H1 (cell line): Measurements from ENCODE around the gene VWA1. TPM values are rescaled to one million over a fixed set of nuclear protein-coding genes. Genes with fewer than 3 reads are reported as not detected.

Source experiments
- CTCF ChIA-PET: fragments of 300-600 bp; sonication (Branson Sonifier 250); formaldehyde crosslinking; loops from one replicate; lab custom pipeline; 2021; ENCODE audit not compliant: partially characterized antibody; lab: Charles Lee
- POLR2A ChIA-PET: fragments of 300-600 bp; sonication (Branson Sonifier 250); formaldehyde crosslinking; loops from one replicate; lab custom pipeline; 2021; ENCODE audit warnings: inconsistent platforms; ENCODE audit not compliant: partially characterized antibody; lab: Charles Lee
- DNase-seq, 2 experiments: peaks; one replicate each; pipeline versions ENCODE4 v3.0.0 to v3.0.0-alpha.2; 2010 to 2022; ENCODE audit warnings: low spot score in 2 of 2, low read depth in 1 of 2, mixed read lengths in 1 of 2
- FAIRE-seq: peaks from 2 replicates; lab custom pipeline; 2011; peaks lifted over from hg19 to GRCh38; lab: Jason Lieb, UNC
- H2AFZ ChIP-seq: 2 replicates; pipeline ENCODE4 v1.8.1; 2012; ENCODE audit warnings: low read length, inconsistent platforms
- H2AK5ac ChIP-seq: 2 replicates; pipeline ENCODE4 v1.6.1; 2013; ENCODE audit warnings: low read depth, low read length
- H2BK120ac ChIP-seq: replicated peaks from 2 replicates; pipeline ENCODE3; 2013; ENCODE audit warnings: low read depth, low read length, inconsistent platforms
- H2BK12ac ChIP-seq: 2 replicates; pipeline ENCODE4 v1.6.1; 2013; ENCODE audit warnings: low read depth, low read length
- H2BK15ac ChIP-seq: 2 replicates; pipeline ENCODE4 v1.6.1; 2013; ENCODE audit warnings: low read length
- H2BK20ac ChIP-seq: 2 replicates; pipeline ENCODE4 v1.6.1; 2013; ENCODE audit warnings: low read length
- H2BK5ac ChIP-seq: 2 replicates; pipeline ENCODE4 v1.6.1; 2013; ENCODE audit warnings: low read depth, low read length
- H3K14ac ChIP-seq: 2 replicates; pipeline ENCODE4 v1.6.1; 2013; ENCODE audit warnings: inconsistent platforms; ENCODE audit not compliant: insufficient read length
- H3K18ac ChIP-seq: 2 replicates; pipeline ENCODE4 v1.6.1; 2013; ENCODE audit warnings: low read length; ENCODE audit errors: extremely low read depth
- H3K23ac ChIP-seq: 2 replicates; pipeline ENCODE4 v1.6.1; 2013; ENCODE audit warnings: inconsistent platforms; ENCODE audit not compliant: insufficient read length
- H3K23me2 ChIP-seq: 2 replicates; pipeline ENCODE4 v1.6.1; 2013; ENCODE audit warnings: low read depth, low read length
- H3K27ac ChIP-seq: 2 replicates; pipeline ENCODE4 v1.6.1; 2011; ENCODE audit warnings: low read depth, low read length, inconsistent platforms
- H3K27me3 ChIP-seq, 4 experiments: replicated peaks in 1 of 4; 1 replicate in 1 of 4; 2 replicates in 3 of 4; pipeline versions ENCODE4 v1.6.1 to v1.8.1; 2011 to 2013; ENCODE audit warnings: low read length in 3 of 4, mild to moderate bottlenecking in 3 of 4, inconsistent platforms in 2 of 4, mixed read lengths in 2 of 4, moderate library complexity in 1 of 4; ENCODE audit not compliant: control insufficient read depth in 3 of 4, insufficient read depth in 3 of 4; ENCODE audit errors: extremely low read depth in 1 of 4
- H3K36me3 ChIP-seq, 4 experiments: 2 replicates each; pipeline versions ENCODE4 v1.6.1 to v1.8.1; 2011 to 2013; ENCODE audit warnings: mild to moderate bottlenecking in 4 of 4, low read length in 3 of 4, moderate library complexity in 2 of 4, control low read depth in 1 of 4, inconsistent platforms in 1 of 4; ENCODE audit not compliant: insufficient read depth in 4 of 4, control insufficient read depth in 2 of 4
- H3K4ac ChIP-seq: replicated peaks from 2 replicates; pipeline ENCODE3; 2013; ENCODE audit warnings: low read length, low read depth, mixed read lengths, inconsistent platforms; ENCODE audit not compliant: insufficient read length
- H3K4me1 ChIP-seq, 4 experiments: replicated peaks in 1 of 4; 1 replicate in 1 of 4; 2 replicates in 3 of 4; pipeline versions ENCODE4 v1.6.1 to v1.8.1; 2011 to 2013; ENCODE audit warnings: low read length in 3 of 4, inconsistent platforms in 2 of 4, mixed read lengths in 1 of 4; ENCODE audit not compliant: insufficient read depth in 4 of 4, control insufficient read depth in 3 of 4
- H3K4me2 ChIP-seq, 2 experiments: 2 replicates each; pipeline versions ENCODE4 v1.6.1 to v1.8.1; 2011 to 2013; ENCODE audit warnings: low read depth in 2 of 2, low read length in 2 of 2, control low read depth in 1 of 2, inconsistent platforms in 1 of 2, mild to moderate bottlenecking in 1 of 2; ENCODE audit not compliant: insufficient read depth in 1 of 2
- H3K4me3 ChIP-seq, 4 experiments: fragments of 200-600, 300-600 bp in 1 of 4; sonication (generic), shearing (Covaris generic), sonication (Bioruptor Twin) in 1 of 4; 2 replicates each; pipeline versions ENCODE4 v1.5.1 to v1.8.1; 2011 to 2016; ENCODE audit warnings: low read length in 4 of 4, low read depth in 3 of 4, control low read depth in 2 of 4, inconsistent platforms in 2 of 4, mild to moderate bottlenecking in 2 of 4, mixed read lengths in 1 of 4, moderate library complexity in 1 of 4; ENCODE audit not compliant: insufficient read depth in 2 of 4; ENCODE audit errors: extremely low read depth in 1 of 4
- H3K56ac ChIP-seq: replicated peaks from 2 replicates; pipeline ENCODE3; 2013; ENCODE audit warnings: low read depth, mild to moderate bottlenecking, mixed read lengths, low read length, inconsistent platforms; ENCODE audit not compliant: insufficient read length
- H3K79me1 ChIP-seq: 2 replicates; pipeline ENCODE4 v1.6.1; 2013; ENCODE audit warnings: low read depth, low read length, control low read depth
- H3K79me2 ChIP-seq, 2 experiments: 2 replicates each; pipeline versions ENCODE4 v1.6.1 to v1.8.1; 2012 to 2013; ENCODE audit warnings: low read length in 2 of 2, mild to moderate bottlenecking in 2 of 2, inconsistent platforms in 1 of 2; ENCODE audit not compliant: insufficient read depth in 2 of 2, control insufficient read depth in 1 of 2
- H3K9ac ChIP-seq, 4 experiments: replicated peaks in 1 of 4; 1 replicate in 1 of 4; 2 replicates in 3 of 4; pipeline versions ENCODE4 v1.6.1 to v1.8.1; 2011 to 2013; ENCODE audit warnings: low read depth in 3 of 4, low read length in 3 of 4, control low read depth in 2 of 4, mild to moderate bottlenecking in 2 of 4, moderate library complexity in 2 of 4, inconsistent platforms in 1 of 4; ENCODE audit errors: extremely low read depth in 1 of 4
- H3K9me3 ChIP-seq, 2 experiments: 2 replicates each; pipeline versions ENCODE4 v1.6.1 to v1.8.1; 2012 to 2013; ENCODE audit warnings: mild to moderate bottlenecking in 2 of 2, moderate library complexity in 2 of 2, control low read depth in 1 of 2, inconsistent platforms in 1 of 2, low read depth in 1 of 2, low read length in 1 of 2, mixed read lengths in 1 of 2; ENCODE audit not compliant: insufficient read depth in 2 of 2
- H4K20me1 ChIP-seq, 2 experiments: replicated peaks in 1 of 2; 2 replicates each; pipeline versions ENCODE3 to v1.8.1; 2011 to 2013; ENCODE audit warnings: inconsistent platforms in 2 of 2, low read length in 2 of 2, mild to moderate bottlenecking in 1 of 2; ENCODE audit not compliant: insufficient read depth in 2 of 2, control insufficient read depth in 1 of 2
- H4K5ac ChIP-seq: 2 replicates; pipeline ENCODE4 v1.6.1; 2013; ENCODE audit warnings: low read length, low read depth, mixed read lengths, inconsistent platforms; ENCODE audit not compliant: insufficient read length
- H4K8ac ChIP-seq: 2 replicates; pipeline ENCODE4 v1.8.0; 2013; ENCODE audit warnings: mild to moderate bottlenecking, moderate library complexity, low read length, inconsistent platforms; ENCODE audit not compliant: insufficient read depth; ENCODE audit errors: extremely low read depth
- H4K91ac ChIP-seq: replicated peaks from 2 replicates; pipeline ENCODE3; 2013; ENCODE audit warnings: low read length, mixed read lengths, inconsistent platforms; ENCODE audit not compliant: insufficient read length
- ASH2L ChIP-seq: fragments of 200-600, 300-600 bp; sonication (generic); IDR thresholded peaks from one replicate; pipeline ENCODE4 v1.7.1; 2017; ENCODE audit warnings: low read length
- BRCA1 ChIP-seq: IDR thresholded peaks from 2 replicates; pipeline ENCODE4 v1.6.1; 2012; ENCODE audit warnings: low read depth, low read length, improper control_type of control experiment
- GABPA ChIP-seq: IDR thresholded peaks from 2 replicates; pipeline ENCODE4 v1.6.1; 2011; ENCODE audit warnings: mild to moderate bottlenecking, low read length, moderate library complexity, borderline replicate concordance; ENCODE audit not compliant: insufficient read depth
- GTF2F1 ChIP-seq: IDR thresholded peaks from 2 replicates; pipeline ENCODE4 v1.6.1; 2012; ENCODE audit warnings: low read depth, low read length, improper control_type of control experiment, borderline replicate concordance
- JUN ChIP-seq: IDR thresholded peaks from 2 replicates; pipeline ENCODE4 v1.6.1; 2011; ENCODE audit warnings: low read depth, mild to moderate bottlenecking, improper control_type of control experiment, low read length
- JUND ChIP-seq: IDR thresholded peaks from 2 replicates; pipeline ENCODE4 v1.6.1; 2011; ENCODE audit warnings: mild to moderate bottlenecking, improper control_type of control experiment, low read length
- SIN3A ChIP-seq, 2 experiments: IDR thresholded peaks in 1 of 2; conservative IDR thresholded peaks in 1 of 2; 2 replicates each; pipeline ENCODE4 v1.6.1; 2011 to 2012; ENCODE audit warnings: low read length in 2 of 2, improper control_type of control experiment in 1 of 2, low read depth in 1 of 2, mild to moderate bottlenecking in 1 of 2
- TAF1 ChIP-seq: IDR thresholded peaks from 2 replicates; pipeline ENCODE4 v1.6.1; 2011; ENCODE audit warnings: mild to moderate bottlenecking, low read depth, low read length
- TBP ChIP-seq: IDR thresholded peaks from 2 replicates; pipeline ENCODE4 v1.6.1; 2011; ENCODE audit warnings: low read depth, low read length, improper control_type of control experiment
- WGBS, 2 experiments: shearing (Covaris generic) in 1 of 2; methylation state at CpG; one replicate each; pipeline versions ENCODE4 v1.1.6 to v1.1.7; 2013 to 2015; ENCODE audit warnings: low lambda C conversion rate in 2 of 2, mixed read lengths in 2 of 2, inconsistent platforms in 1 of 2, low coverage in 1 of 2, missing lambda C conversion rate in 1 of 2; ENCODE audit not compliant: insufficient replicate concordance in 2 of 2, insufficient coverage in 1 of 2, insufficient read length in 1 of 2; ENCODE audit errors: extremely low coverage in 1 of 2, missing lambda C conversion rate in 1 of 2; 5-methylcytosine and 5-hydroxymethylcytosine counted together
- polyA plus RNA-seq, 7 experiments: library from polyadenylated mRNA; depleted of rRNA in 3 of 7; stranded (reverse) in 5 of 7; unstranded in 2 of 7; fragments of >200 nt in 5 of 7; fragments of 200-250 nt in 2 of 7; gene quantifications; 1 replicate in 5 of 7; 2 replicates in 1 of 7; 4 replicates in 1 of 7; pipeline versions ENCODE4 v1.2.1 to v1.2.3, GENCODE V29; 2011 to 2013; ENCODE audit warnings: missing spikeins in 2 of 7, mixed read lengths in 2 of 7
- total RNA-seq: library from RNA; stranded (reverse); fragmentation: NEBNext Ultra II Directional; extraction: Animal tissue kit (Norgen Biotek cat#: 25700); gene quantifications from 2 replicates; pipeline ENCODE4 v1.2.1, GENCODE V29; 2021
- TF ChIP-seq, protein P1 (sequence below): IDR thresholded peaks from 2 replicates; pipeline ENCODE4 v1.6.1; 2012; ENCODE audit warnings: inconsistent platforms

Gene VWA1
- total and polyA plus RNA-seq, 2 of the 8 experiments (the other 6 are each of a cell fraction or from before 2014, with no cell fraction given) = 16.0 to 36.6 TPM

DNA sequence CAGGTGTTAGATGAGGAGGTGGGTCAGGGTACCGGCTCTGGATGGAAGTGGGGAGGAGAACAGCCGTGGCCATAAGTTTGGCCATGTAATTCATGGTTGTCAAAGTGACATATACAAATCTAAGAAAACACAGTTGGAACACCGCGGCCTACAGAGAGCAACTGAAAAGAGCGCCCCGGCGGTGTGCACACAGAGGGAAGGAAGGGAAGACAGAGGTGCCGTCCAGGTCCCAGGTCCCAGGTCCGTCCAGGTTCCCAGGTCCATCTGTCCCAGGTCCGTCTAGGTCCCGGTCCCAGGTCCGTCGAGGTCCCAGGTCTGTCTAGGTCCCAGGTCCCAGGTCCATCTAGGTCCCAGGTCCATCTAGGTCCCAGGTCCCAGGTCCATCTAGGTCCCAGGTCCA, 23.9 kb upstream of the VWA1 start:
- POLR2A ChIA-PET = interaction anchor here (0.9 to 4.8 kb wide), 13 partner anchors 9 to 67 kb away, joined by 3 to 27 read pairs (median 6); partner anchors contain the start of genes ANKRD65, AURKAIP1 and CCNL2
- DNase-seq = no peak
- TF ChIP-seq GTF2F1 = no peak
- TF ChIP-seq BRCA1 = no peak
- no peak for TF ChIP-seq TAF1
- TF ChIP-seq GABPA = no peak
- TF ChIP-seq, protein P1, sequence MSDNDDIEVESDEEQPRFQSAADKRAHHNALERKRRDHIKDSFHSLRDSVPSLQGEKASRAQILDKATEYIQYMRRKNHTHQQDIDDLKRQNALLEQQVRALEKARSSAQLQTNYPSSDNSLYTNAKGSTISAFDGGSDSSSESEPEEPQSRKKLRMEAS = no peak
- no peak for TF ChIP-seq ASH2L
- no peak for TF ChIP-seq TBP
- TF ChIP-seq JUN = no peak
- TF ChIP-seq SIN3A (conservative IDR thresholded peaks at IDR 0.05 in 1 of 2, IDR thresholded peaks at IDR 0.05 in 1 of 2; ENCODE audit: low read depth in 1 of 2, low read length in 2 of 2) = no peak
- TF ChIP-seq JUND = no peak

More for the DNA sequence above, 23.9 kb upstream of the VWA1 start:
- Histone ChIP-seq H4K20me1 (no peaks in the 10 kb centered on the region), H3K4ac (peak overlapping the region; percentile 78), H2BK5ac (peak overlapping the region; percentile 75; the same call in 1 of the 2 replicates), H3K79me1 (no peaks in the 10 kb centered on the region; the same call in 1 of the 2 replicates), H2BK12ac (0 out of 2 replicates have a peak overlapping the region, but pooled peaks have one; percentile 60), H3K18ac (peak overlapping the region; percentile 13; the same call in 1 of the 2 replicates), H2BK15ac (no peak overlapping the region), H2AK5ac (no peak overlapping the region), H4K5ac (peak overlapping the region; percentile 47), H3K4me3 (no peak overlapping the region), H3K9me3 (peaks cover 4 to 7% of the 10 kb centered on the region in 2 experiments; a peak in 1 of 4 replicates), H3K4me1 (peaks cover 5 to 20% (median 12%) of the 10 kb centered on the region in 4 experiments), H3K23me2 (no peaks in the 10 kb centered on the region), H4K91ac (no peak overlapping the region), H3K36me3 (peaks cover 0 to 19% (median 1%) of the 10 kb centered on the region in 4 experiments; a peak in 2 of 8 replicates), H3K14ac (no peak overlapping the region), H3K9ac (no peak overlapping the region), H3K56ac (no peak overlapping the region), H2BK20ac (no peak overlapping the region), H3K27me3 (no peaks in the 10 kb centered on the region), H3K4me2 (no peak overlapping the region; a peak in 2 of 4 replicates), H2AFZ (no peak overlapping the region), H2BK120ac (no peak overlapping the region), H3K79me2 (peaks cover 11 to 21% of the 10 kb centered on the region in 2 experiments), H3K23ac (no peak overlapping the region), H4K8ac (peak overlapping the region; percentile 89), H3K27ac (no peak overlapping the region)
- CTCF ChIA-PET = interaction anchor here (0.9 to 1.5 kb wide), 2 partner anchors 11 to 30 kb away, joined by 3 to 9 read pairs; no protein-coding TSS in a partner anchor
- 93% methylated on average over 11 of the region's 13 CpGs; no CpG with 5 or more reads in 1 of the 2 experiments for WGBS, 2 experiments
- no peak for FAIRE-seq
